ENCODE results near the gene BRAT1.

The BRAT1 gene

DNA sequence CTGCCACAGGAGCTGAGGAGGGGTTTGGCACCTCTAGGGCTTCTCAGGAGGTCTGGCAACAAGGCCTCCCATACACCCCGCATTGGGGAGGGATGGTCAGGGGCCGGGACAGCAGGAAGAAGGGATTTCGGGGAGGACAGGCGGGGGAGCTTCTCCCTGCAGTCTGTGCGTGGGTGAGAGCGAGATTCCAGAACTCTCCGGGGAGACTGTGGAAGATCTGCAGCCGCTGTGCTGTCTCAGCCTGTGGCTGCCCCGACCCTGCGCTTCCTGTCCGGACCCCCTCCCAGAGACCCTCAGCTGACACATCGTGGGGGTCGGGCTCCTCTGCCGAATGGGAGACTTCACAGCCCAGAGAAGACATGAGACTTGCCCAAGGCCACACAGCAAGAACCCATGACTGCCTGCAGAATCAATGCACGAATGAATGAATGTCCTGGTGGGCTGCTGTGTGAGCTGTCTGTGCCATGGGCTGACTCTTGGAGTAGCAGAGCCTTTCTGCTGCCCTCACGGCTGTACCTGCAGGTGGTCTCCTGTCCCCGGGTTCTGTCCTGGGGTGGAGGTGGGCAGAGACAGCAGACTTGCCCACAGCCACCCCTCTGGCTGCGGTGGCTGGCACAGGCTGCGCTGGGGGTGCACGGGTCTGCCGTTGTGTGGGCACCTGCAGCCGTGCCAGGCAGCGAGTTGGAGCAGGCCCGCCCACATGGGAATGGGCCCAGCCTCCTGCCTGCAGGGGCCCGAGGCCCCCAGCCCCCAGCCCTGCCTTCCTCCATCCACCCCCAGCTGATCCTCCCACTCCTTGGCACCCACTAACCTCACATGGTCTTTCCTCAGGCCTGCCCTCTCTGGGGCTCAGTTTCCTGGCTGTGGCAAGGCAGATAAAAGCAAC, 52.0 kb downstream of the BRAT1 start:
- no peak overlapping the region for H3K4me3 ChIP-seq (ENCODE audit: low read depth, low read length, poor library complexity, severe bottlenecking)
- H3K9me2 ChIP-seq (ENCODE audit: low read depth, low read length) = no peaks in the 10 kb centered on the region
- no peak overlapping the region for H2AFZ ChIP-seq (ENCODE audit: low read length)
- H3K4me2 ChIP-seq (ENCODE audit: low read length) = no peak overlapping the region
- no peaks in the 10 kb centered on the region for H3F3A ChIP-seq (ENCODE audit: insufficient read depth, low read length)
- no peak overlapping the region for H3K9ac ChIP-seq (ENCODE audit: low read length)
- TF ChIP-seq EZH2 (IDR thresholded peaks at IDR 0.05; ENCODE audit: borderline replicate concordance, low read length) = no peak
- TF ChIP-seq, protein P1, sequence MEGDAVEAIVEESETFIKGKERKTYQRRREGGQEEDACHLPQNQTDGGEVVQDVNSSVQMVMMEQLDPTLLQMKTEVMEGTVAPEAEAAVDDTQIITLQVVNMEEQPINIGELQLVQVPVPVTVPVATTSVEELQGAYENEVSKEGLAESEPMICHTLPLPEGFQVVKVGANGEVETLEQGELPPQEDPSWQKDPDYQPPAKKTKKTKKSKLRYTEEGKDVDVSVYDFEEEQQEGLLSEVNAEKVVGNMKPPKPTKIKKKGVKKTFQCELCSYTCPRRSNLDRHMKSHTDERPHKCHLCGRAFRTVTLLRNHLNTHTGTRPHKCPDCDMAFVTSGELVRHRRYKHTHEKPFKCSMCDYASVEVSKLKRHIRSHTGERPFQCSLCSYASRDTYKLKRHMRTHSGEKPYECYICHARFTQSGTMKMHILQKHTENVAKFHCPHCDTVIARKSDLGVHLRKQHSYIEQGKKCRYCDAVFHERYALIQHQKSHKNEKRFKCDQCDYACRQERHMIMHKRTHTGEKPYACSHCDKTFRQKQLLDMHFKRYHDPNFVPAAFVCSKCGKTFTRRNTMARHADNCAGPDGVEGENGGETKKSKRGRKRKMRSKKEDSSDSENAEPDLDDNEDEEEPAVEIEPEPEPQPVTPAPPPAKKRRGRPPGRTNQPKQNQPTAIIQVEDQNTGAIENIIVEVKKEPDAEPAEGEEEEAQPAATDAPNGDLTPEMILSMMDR (IDR thresholded peaks at IDR 0.05; ENCODE audit: low read length) = no peak
- no peaks in the 10 kb centered on the region for H3K4me1 ChIP-seq (ENCODE audit: insufficient read depth, low read length, severe bottlenecking)
- no peaks in the 10 kb centered on the region for H3K9me3 ChIP-seq (ENCODE audit: low read length)
- H3K36me3 ChIP-seq (ENCODE audit: insufficient read depth, low read length) = no peaks in the 10 kb centered on the region
- no peaks in the 10 kb centered on the region for H4K20me1 ChIP-seq (ENCODE audit: insufficient read depth, low read length)
- peaks cover 11% of the 10 kb centered on the region for H3K27me3 ChIP-seq (ENCODE audit: insufficient read depth, low read length)
- no peak overlapping the region for H3K27ac ChIP-seq (ENCODE audit: low read depth, low read length, poor library complexity, severe bottlenecking)
- H3K79me2 ChIP-seq (ENCODE audit: insufficient read depth, low read length) = no peaks in the 10 kb centered on the region

DNA sequence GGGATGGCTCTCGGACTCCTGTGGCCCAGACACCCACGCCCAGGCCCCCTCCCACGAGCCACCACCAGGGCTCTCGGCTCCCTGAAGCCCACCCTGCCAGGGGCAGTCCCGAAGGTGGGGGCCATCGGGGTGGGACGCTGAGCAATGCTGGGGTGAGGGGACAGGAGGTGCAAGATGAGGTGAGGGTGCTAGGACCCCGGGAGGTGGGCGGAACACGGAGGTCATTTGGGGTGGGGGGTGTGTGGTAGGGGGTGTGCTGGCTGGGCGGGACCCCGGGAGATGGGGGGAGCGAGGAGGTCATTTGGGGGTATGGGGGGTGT, 52.7 kb downstream of the BRAT1 start:
- Histone ChIP-seq H3K4me3 (ENCODE audit: low read depth, low read length, poor library complexity, severe bottlenecking) (no peak overlapping the region), H3K36me3 (ENCODE audit: insufficient read depth, low read length) (no peaks in the 10 kb centered on the region), H2AFZ (ENCODE audit: low read length) (no peak overlapping the region), H3K27me3 (ENCODE audit: insufficient read depth, low read length) (peaks cover 14% of the 10 kb centered on the region), H3K27ac (ENCODE audit: low read depth, low read length, poor library complexity, severe bottlenecking) (no peak overlapping the region), H3K79me2 (ENCODE audit: insufficient read depth, low read length) (no peaks in the 10 kb centered on the region), H3K9me3 (ENCODE audit: low read length) (no peaks in the 10 kb centered on the region), H3K9ac (ENCODE audit: low read length) (no peak overlapping the region), H3K4me2 (ENCODE audit: low read length) (no peak overlapping the region), H3K9me2 (ENCODE audit: low read depth, low read length) (no peaks in the 10 kb centered on the region), H3K4me1 (ENCODE audit: insufficient read depth, low read length, severe bottlenecking) (no peaks in the 10 kb centered on the region), H4K20me1 (ENCODE audit: insufficient read depth, low read length) (no peaks in the 10 kb centered on the region), H3F3A (ENCODE audit: insufficient read depth, low read length) (no peaks in the 10 kb centered on the region)
- TF ChIP-seq, protein P1 (IDR thresholded peaks at IDR 0.05; ENCODE audit: low read length) = no peak
- TF ChIP-seq EZH2 (IDR thresholded peaks at IDR 0.05; ENCODE audit: borderline replicate concordance, low read length) = no peak

DNA sequence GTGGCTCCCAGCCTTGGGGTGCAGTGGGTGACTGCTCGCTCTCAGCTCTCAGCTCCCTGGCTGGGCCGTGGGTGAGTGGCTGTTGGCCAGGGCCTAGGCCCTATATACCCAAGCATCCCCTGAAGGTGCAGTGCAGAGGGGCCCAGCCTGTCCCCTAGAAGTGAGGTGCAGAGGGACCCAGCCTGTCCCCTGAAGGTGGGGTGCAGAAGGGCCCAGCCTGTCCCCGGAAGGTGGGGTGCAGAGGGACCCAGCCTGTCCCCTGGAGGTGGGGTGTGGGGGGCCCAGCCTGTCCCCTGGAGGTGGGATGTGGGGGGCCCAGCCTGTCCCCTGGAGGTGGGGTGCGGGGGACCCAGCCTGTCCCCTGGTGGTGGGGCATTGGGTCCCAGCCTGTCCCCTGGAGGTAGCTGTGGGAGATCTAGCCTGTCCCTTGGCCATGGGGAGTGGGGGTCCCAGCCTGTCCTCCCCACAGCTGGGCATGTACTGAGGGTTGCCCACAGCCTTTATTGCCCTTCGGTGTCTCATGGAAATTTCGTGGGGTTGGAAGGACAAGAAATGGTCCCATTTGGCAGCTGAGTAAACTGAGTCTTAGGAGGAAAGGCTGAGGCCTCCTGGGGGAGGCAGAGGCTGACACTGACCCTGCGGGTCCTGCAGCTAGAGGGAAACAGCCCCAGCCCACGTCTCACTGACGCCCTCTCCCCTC, 53.2 kb downstream of the BRAT1 start:
- H2AFZ ChIP-seq (ENCODE audit: low read length) = no peak overlapping the region
- H3K9ac ChIP-seq (ENCODE audit: low read length) = no peak overlapping the region
- H3K9me3 ChIP-seq (ENCODE audit: low read length) = no peaks in the 10 kb centered on the region
- H3K4me1 ChIP-seq (ENCODE audit: insufficient read depth, low read length, severe bottlenecking) = no peaks in the 10 kb centered on the region
- no peak overlapping the region for H3K27ac ChIP-seq (ENCODE audit: low read depth, low read length, poor library complexity, severe bottlenecking)
- no peak overlapping the region for H3K4me2 ChIP-seq (ENCODE audit: low read length)
- TF ChIP-seq, protein P1 (IDR thresholded peaks at IDR 0.05; ENCODE audit: low read length) = no peak
- no peak for TF ChIP-seq EZH2 (IDR thresholded peaks at IDR 0.05; ENCODE audit: borderline replicate concordance, low read length)
- H3K9me2 ChIP-seq (ENCODE audit: low read depth, low read length) = no peaks in the 10 kb centered on the region
- H3K36me3 ChIP-seq (ENCODE audit: insufficient read depth, low read length) = no peaks in the 10 kb centered on the region
- no peaks in the 10 kb centered on the region for H3K79me2 ChIP-seq (ENCODE audit: insufficient read depth, low read length)
- no peaks in the 10 kb centered on the region for H4K20me1 ChIP-seq (ENCODE audit: insufficient read depth, low read length)
- H3K4me3 ChIP-seq (ENCODE audit: low read depth, low read length, poor library complexity, severe bottlenecking) = no peak overlapping the region
- H3F3A ChIP-seq (ENCODE audit: insufficient read depth, low read length) = no peaks in the 10 kb centered on the region
- H3K27me3 ChIP-seq (ENCODE audit: insufficient read depth, low read length) = peaks cover 17% of the 10 kb centered on the region
